Mammary epithelial cell (primary cell): ENCODE measurements around the gene TRIM38.

Source experiments
- CTCF ChIP-seq, 2 donors: IDR thresholded peaks in 1 of 2; conservative IDR thresholded peaks in 1 of 2; 2 replicates each; pipeline ENCODE4 v1.5.1; 2011 to 2012; ENCODE audit warnings: inconsistent platforms in 2 of 2, low read length in 2 of 2, mild to moderate bottlenecking in 2 of 2, control low read depth in 1 of 2, low read depth in 1 of 2; ENCODE audit not compliant: insufficient read depth in 1 of 2; ENCODE audit errors: extremely low read depth in 1 of 2
- EZH2 ChIP-seq: IDR thresholded peaks from 2 replicates; pipeline ENCODE4 v1.6.1; 2012; ENCODE audit warnings: low read length, inconsistent platforms, borderline replicate concordance

- TF ChIP-seq CTCF (conservative IDR thresholded peaks at IDR 0.05 in 1 of 2, IDR thresholded peaks at IDR 0.05 in 1 of 2; ENCODE audit: extremely low read depth in 1 of 2, insufficient read depth in 1 of 2, low read depth in 1 of 2, low read length in 2 of 2) (no peak), EZH2 (no peak)
Measured at GRCh38 chr6:26016245-26016962, 53.8 kb downstream of the TRIM38 start.
